ENCODE data around the gene MOB1B. TPM values are rescaled to one million over a fixed set of nuclear protein-coding genes. Genes with fewer than 3 reads are reported as not detected.

Gene MOB1B
- total RNA-seq, 1 donor = 14.1 TPM

- Histone ChIP-seq H3K27ac (ENCODE audit: low read depth, low read length) (no peak overlapping the region), H3K4me1 (ENCODE audit: insufficient read depth, low read length) (no peaks in the 10 kb centered on the region), H3K79me2 (ENCODE audit: insufficient read depth, low read length) (no peaks in the 10 kb centered on the region), H4K20me1 (ENCODE audit: insufficient read depth, low read length) (no peaks in the 10 kb centered on the region), H2AFZ (ENCODE audit: low read length) (no peak overlapping the region), H3K9me3 (ENCODE audit: low read depth, low read length) (no peaks in the 10 kb centered on the region), H3K4me3 (ENCODE audit: insufficient read depth, low read length) (no peak overlapping the region), H3K27me3 (ENCODE audit: insufficient read depth, low read length) (no peaks in the 10 kb centered on the region), H3K36me3 (ENCODE audit: insufficient read depth, low read length) (peaks cover 8% of the 10 kb centered on the region), H3K4me2 (ENCODE audit: insufficient read depth, low read length) (no peak overlapping the region)
- DNase-seq (ENCODE audit: insufficient read length, low spot score, missing footprints) = peak; percentile 43
- no peak for TF ChIP-seq CTCF (IDR thresholded peaks at IDR 0.05; ENCODE audit: extremely low read depth, low read depth, low read length)
Measured at GRCh38 chr4:70984106-70984505, 81.9 kb downstream of the MOB1B start.

- no peaks in the 10 kb centered on the region for H3K79me2 ChIP-seq (ENCODE audit: insufficient read depth, low read length)
- no peak for TF ChIP-seq CTCF (IDR thresholded peaks at IDR 0.05; ENCODE audit: extremely low read depth, low read depth, low read length)
- DNase-seq (ENCODE audit: insufficient read length, low spot score, missing footprints) = no peak
- no peak overlapping the region for H3K4me3 ChIP-seq (ENCODE audit: insufficient read depth, low read length)
- no peaks in the 10 kb centered on the region for H4K20me1 ChIP-seq (ENCODE audit: insufficient read depth, low read length)
- H3K9me3 ChIP-seq (ENCODE audit: low read depth, low read length) = no peaks in the 10 kb centered on the region
- no peaks in the 10 kb centered on the region for H3K27me3 ChIP-seq (ENCODE audit: insufficient read depth, low read length)
- peaks cover 8% of the 10 kb centered on the region for H3K36me3 ChIP-seq (ENCODE audit: insufficient read depth, low read length)
- H3K27ac ChIP-seq (ENCODE audit: low read depth, low read length) = no peak overlapping the region
- no peak overlapping the region for H2AFZ ChIP-seq (ENCODE audit: low read length)
- H3K4me1 ChIP-seq (ENCODE audit: insufficient read depth, low read length) = no peaks in the 10 kb centered on the region
- no peak overlapping the region for H3K4me2 ChIP-seq (ENCODE audit: insufficient read depth, low read length)
Measured at GRCh38 chr4:70984589-70984988, 82.4 kb downstream of the MOB1B start.

DNA sequence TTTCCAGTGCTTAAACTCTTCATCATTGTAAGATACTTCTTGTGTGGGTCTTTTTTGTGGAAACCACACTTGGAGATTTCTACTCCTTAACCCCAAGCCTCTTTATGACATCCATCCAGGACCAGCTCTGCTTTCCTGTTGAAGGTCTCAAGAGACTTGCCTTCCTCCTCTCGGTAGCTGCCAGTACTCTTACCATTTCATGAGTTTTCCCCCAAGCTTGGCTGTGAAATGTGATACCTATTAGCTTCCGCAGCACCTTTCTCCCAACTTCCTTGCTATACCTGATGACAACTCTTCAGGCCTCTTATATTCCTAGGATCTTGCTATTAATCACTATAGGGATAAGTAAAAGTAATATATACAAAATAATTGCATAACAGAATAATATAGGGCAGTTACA is 89.4 kb downstream of the MOB1B start:
- H4K20me1 ChIP-seq (ENCODE audit: insufficient read depth, low read length) = no peaks in the 10 kb centered on the region
- no peaks in the 10 kb centered on the region for H3K36me3 ChIP-seq (ENCODE audit: insufficient read depth, low read length)
- H2AFZ ChIP-seq (ENCODE audit: low read length) = no peak overlapping the region
- H3K4me1 ChIP-seq (ENCODE audit: insufficient read depth, low read length) = peaks cover 14% of the 10 kb centered on the region
- no peak overlapping the region for H3K4me3 ChIP-seq (ENCODE audit: insufficient read depth, low read length)
- no peak overlapping the region for H3K27ac ChIP-seq (ENCODE audit: low read depth, low read length)
- no peak overlapping the region for H3K4me2 ChIP-seq (ENCODE audit: insufficient read depth, low read length)
- peaks cover 30% of the 10 kb centered on the region for H3K79me2 ChIP-seq (ENCODE audit: insufficient read depth, low read length)
- H3K9me3 ChIP-seq (ENCODE audit: low read depth, low read length) = no peaks in the 10 kb centered on the region
- H3K27me3 ChIP-seq (ENCODE audit: insufficient read depth, low read length) = no peaks in the 10 kb centered on the region
- DNase-seq (ENCODE audit: insufficient read length, low spot score, missing footprints) = no peak
- no peak for TF ChIP-seq CTCF (IDR thresholded peaks at IDR 0.05; ENCODE audit: extremely low read depth, low read depth, low read length)

DNA sequence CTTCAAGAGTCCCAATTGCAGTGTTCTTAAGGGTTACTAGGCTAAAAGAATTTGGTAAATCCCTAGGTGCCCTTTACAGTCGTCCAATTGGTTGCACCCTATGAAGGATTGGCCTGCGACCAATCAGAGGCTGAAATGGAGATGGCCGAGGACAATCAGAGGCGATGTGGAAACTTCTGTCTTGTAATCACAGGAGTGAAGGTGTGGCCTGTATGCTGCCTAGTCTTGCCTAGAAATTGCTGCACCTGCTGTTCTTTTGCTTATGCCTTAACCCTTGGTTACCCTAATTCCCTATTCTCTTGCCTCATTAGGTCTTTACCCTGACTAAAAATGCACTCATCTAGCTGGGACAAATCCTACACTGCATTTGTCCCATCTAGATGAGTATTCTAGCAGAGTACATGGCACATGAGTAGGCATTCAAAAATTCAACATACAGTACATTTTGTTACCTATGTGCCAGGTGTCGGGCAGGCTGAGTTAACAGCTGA is 90.3 kb downstream of the MOB1B start:
- Histone ChIP-seq H2AFZ (ENCODE audit: low read length) (peak overlapping the region; percentile 93), H4K20me1 (ENCODE audit: insufficient read depth, low read length) (no peaks in the 10 kb centered on the region), H3K79me2 (ENCODE audit: insufficient read depth, low read length) (peaks cover 38% of the 10 kb centered on the region), H3K4me3 (ENCODE audit: insufficient read depth, low read length) (peak overlapping the region; percentile 96), H3K36me3 (ENCODE audit: insufficient read depth, low read length) (no peaks in the 10 kb centered on the region), H3K4me2 (ENCODE audit: insufficient read depth, low read length) (peak overlapping the region; percentile 92), H3K27ac (ENCODE audit: low read depth, low read length) (peak overlapping the region; percentile 84), H3K9me3 (ENCODE audit: low read depth, low read length) (no peaks in the 10 kb centered on the region), H3K4me1 (ENCODE audit: insufficient read depth, low read length) (peaks cover 19% of the 10 kb centered on the region), H3K27me3 (ENCODE audit: insufficient read depth, low read length) (no peaks in the 10 kb centered on the region)
- TF ChIP-seq CTCF (IDR thresholded peaks at IDR 0.05; ENCODE audit: extremely low read depth, low read depth, low read length) = no peak
- no peak for DNase-seq (ENCODE audit: insufficient read length, low spot score, missing footprints)

Measured in osteoblast (primary cell).